CD1c-positive myeloid dendritic cell (primary cell): ENCODE results near the gene NLGN4Y.

Experiments used
- DNase-seq: peaks from one replicate; pipeline ENCODE4 v3.0.0-alpha.2; 2016; ENCODE audit errors: extremely low spot score

The NLGN4Y gene

DNA sequence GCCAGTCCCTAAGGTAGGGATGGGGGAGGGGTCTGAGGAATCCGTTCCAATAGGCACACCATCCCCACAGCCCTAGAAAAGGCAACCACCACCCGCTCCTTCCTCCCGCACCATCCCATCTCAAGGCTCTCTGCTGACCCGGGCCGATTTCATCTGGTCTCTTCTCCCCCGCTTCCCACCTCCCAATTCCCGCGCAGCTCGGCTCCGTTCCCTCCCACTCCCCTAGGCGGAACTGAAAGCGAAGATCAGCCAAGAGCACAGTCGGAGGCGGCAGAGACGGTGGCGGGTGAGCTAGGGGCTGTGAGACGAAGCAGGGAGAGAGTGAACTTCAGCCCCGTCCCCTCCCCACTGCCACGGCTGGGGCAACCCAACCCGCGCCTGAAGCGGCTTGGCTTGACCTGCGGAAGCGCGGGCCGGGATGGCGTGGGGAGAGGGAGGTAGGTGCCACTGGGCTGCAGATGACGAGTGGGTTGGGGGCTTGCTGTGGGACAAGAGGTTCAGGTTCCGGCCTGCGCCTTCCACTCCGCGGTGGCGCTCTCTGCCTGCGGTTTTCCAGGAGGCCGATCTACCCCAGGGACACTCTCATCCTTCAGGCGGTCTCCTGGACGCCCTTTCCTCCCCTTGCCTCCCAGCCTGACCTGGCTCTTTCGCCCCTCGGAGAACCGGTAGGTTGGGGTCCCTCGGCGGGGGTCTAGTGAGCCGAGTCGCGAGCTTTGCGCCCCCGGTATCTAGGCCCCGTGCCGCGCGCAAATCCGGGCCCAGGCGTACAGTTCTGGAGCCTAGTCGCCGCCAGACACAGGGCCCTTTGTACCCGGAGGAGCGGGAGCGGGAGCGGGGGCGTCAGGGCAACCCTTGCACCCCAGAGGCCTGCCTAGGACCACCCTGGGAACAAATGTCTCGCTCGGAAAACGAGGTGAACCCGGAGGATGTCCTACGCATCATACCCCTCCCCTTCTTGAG is at the start of gene NLGN4Y:
Gene NLGN4Y (plus strand): TSS at position 258 of the 960 bp plus-strand sequence. CDS start 97,591 bp downstream, outside the sequence.
- peak; percentile 14 for DNase-seq

DNA sequence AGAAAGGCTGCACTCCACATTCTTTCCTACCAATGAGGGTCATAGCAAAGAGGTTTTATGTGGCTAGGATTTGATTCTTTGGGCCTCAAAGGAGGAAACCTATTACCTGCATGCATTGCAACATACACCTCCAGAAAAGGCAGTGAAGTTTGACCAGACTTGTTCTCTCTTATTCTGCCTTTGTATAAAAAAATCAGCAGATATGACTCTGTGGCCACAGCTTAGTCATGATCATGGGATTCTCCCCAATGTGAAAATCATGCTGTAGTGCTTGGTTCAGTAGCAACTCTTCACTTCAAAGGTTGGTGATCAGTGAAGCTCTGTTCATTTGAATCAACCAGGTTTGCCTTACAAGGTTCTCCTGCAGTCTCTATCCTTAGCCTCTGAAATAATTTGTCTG is 38.4 kb upstream of the NLGN4Y start:
- DNase-seq = no peak

DNA sequence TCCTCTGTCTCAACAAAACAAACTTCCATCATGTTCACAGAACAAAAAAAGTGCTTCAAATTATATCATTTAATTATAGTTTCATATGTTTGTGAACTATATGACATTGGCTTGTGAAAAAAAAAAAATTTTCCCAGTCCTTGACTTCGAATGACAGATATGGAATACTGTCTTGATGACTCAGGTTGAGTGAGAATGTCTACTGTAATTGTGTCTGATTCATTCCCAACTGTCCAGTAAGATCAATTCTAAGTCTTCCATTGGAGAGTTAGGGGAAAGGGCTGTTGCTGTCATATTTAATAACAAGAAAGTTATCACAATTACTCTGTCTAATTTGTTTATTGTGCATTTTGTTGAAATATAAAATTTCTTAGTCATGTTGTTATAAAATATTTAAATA is 34.1 kb upstream of the NLGN4Y start:
- DNase-seq = no peak

DNA sequence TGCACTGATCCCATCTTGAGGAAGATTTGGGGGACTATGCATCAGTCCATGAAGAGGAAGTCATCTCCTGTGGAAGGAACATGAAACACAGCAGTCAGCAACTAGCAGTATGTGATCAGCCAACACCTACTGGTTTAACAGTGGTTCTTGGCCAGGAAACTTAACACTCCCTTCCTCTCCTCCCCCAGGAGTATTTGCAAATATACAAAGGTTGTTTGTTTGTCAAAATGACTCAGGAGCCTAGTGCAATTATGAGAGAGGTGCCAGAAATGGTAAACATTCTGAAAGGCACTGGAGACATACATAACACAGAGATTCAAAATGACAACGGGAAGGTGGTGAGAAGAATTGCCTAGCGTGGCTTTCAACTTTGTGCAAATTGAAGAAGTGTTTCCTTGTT is 26.3 kb upstream of the NLGN4Y start:
- DNase-seq = no peak

DNA sequence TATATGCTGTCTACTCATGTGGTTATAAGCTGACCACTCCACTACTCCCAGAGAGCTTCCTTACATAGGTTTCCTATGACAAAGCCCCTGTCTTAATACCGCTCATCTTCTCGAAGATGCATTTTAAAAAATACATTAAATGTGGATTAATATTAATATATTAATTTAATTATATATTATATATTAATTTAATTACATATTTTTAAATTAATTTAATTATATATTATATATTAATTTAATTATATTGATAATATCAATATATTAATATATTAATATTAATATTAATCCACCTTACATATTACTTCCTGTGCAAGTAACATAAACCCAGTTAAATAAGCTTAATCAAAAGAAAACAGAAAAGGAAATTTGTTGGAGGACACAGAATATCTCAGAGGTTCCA is 19.7 kb upstream of the NLGN4Y start:
- no peak for DNase-seq

DNA sequence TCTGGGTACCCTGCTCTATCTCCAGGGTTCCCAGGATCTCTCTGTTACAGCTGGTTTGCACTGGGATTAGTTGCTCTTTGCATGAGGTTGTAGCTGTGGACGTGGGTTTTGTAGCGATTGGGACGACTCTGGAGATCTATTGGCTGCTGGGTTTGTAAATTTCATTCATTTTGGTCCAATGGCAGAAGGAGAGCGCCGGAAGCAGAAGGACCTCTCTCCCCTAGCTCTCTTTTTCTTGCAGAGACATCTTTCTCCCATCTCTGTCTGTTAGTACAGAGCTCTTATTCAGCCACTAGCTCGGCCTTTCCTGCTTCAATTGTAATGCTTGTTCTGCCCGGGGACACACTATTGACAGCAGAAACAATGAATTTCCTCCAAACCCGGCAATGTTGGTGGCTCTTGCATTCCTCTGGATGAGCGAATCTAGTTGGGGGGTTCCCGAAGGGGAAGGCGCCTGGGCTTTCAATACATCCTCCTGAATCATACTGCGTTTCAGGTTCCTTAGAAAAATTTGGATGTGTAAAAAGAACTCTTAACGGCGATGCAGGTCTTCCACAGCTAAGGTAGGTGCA is 1.9 kb upstream of the NLGN4Y start:
- no peak for DNase-seq

DNA sequence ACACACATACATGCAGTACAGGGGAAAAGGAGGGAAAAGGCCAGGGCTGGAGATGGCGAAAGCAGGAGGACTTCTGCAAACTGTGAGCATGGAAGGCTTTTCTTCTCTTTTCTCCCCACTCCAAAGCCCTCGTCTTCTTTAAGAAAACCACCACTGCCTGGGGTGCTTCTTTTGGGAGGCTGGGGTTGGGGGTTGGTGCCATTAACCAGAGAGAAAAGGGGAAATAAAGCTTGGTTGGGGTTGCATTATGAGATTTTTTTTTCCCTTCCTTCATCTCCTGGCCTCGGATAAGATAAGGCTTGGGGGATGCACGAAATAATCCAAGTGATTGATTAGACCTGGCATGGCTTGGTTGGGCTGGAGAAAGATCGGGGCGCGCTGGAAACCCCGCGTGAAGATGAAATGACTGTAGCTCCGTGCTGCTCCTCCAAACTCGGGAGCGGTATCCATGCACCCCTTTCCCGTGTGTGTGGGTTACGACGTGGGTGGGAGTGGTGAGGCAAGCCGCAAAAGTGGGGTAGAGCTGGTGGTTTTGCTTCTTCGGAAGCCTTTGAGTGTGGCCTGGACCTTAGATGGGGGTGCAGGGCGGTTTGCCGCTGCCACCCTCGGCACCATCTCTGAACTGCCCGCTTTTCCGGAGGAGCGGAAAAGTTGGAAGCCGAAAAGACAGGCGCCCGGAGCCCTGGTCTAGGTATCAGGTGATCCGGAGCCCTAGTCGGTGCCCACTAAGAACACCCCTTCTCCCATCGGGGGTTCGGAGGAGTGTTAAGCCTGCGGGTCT is 648 bp upstream of the NLGN4Y start:
- no peak for DNase-seq

DNA sequence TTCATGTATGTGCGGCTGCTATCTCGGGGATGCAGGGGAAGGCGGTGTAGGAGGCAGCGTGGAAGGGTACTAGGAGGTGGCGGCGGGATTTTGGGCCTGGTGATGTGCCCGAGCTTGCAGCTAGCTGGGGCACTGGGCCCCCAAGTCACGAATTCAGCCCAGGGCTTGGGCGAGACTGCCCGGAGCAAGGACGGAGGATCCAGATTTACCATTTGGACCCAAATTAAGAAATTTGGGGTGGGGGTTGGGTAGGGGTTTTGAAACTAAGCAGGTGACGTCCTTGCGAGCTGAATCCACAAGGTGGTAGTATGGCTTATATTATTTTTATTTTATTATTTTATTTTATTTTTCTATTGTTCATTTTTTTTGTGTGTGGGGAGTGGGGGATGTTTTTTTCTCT is 986 bp downstream of the NLGN4Y start:
- DNase-seq = no peak

DNA sequence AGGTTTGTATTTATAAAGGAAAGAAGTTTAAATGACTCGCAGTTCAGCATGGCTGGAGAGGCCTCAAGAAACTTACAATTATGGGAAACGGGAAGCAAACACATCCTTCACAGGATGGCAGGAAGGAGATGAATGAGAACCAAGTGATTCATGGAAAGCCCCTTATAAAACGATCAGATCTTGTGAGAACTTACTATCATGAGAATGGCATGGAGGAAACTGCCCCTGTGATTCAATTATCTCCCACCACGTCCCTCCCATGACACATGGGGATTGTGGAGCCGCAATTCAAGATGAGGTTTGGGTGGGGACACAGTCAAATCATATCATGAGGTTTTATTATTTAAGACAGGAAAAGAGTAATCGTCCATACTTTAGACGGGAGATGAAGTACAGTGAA is 4.0 kb downstream of the NLGN4Y start:
- DNase-seq = no peak

DNA sequence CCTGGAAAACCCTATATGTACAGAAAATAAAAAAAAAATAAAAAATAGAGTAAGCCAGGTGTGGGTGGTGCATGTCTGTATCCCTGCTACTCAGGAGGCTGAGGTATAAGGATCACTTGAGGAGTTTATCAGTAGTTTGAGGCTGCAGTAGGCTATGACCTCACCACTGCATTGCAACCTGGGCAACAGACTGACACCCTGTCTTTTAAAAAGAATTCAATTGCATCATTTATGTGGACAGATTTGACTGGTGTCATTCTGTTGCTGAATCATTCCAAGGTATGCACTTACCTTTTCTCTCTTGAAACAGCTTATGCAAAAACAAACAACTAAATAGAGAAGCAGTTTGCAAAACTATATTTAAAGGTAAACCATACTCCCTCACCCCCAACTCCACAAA is 12.4 kb downstream of the NLGN4Y start:
- DNase-seq = no peak

DNA sequence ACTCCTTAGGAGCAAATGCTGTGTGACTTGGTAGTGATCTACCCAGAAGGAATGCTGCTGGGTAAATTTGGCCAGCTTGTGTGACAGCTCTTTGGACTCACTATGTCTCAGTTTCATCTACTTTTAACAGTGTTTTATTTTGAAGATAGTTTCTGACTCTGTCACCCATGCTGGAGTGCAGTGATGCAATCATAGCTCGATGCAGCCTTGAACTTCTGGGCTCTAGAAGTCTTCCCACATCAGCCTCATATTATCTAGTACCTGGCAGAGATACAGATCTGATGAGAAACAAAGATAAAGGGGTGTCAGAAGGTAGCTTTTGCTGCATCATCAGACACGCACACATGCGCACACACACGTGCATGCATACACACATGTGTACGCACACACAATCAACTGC is 19.2 kb downstream of the NLGN4Y start:
- no peak for DNase-seq

DNA sequence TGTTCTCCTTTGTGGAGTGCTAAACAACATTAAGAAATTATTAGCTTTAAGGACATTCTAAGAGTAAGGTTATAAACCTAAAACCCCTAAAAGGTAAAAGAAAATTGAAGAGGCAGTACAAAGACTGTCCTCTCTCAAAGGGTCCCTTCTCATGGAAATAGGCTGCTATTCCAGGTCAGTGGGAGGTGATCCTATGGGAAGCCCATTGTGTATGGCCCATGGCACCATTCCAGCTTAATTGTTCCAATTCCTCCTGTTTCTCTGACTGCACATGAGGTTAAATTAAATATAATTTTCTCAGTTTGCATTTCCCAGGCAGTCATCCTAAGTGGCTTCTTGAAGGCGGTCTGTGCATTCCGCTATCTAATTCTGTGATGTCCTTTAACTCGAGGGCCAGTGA is 57.0 kb downstream of the NLGN4Y start:
- DNase-seq = no peak

DNA sequence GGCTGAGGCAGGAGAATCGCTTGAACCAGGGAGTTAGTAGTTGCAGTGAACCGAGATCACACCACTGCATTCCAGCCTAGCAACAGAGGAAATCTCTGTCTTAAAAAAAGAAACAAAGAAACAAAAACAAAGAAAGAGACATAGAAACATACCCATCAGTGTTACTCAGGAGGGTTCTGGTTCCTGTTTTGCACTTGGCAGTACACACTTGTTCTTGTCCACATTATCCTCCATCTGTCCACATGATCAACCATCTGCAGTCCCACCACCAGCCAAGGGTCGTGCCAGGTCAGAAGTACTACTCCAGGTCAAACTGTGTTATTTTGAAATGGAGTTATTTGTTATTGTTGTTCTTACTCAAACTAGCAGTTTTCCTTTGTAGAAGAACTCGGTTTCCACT is 62.4 kb downstream of the NLGN4Y start:
- no peak for DNase-seq

DNA sequence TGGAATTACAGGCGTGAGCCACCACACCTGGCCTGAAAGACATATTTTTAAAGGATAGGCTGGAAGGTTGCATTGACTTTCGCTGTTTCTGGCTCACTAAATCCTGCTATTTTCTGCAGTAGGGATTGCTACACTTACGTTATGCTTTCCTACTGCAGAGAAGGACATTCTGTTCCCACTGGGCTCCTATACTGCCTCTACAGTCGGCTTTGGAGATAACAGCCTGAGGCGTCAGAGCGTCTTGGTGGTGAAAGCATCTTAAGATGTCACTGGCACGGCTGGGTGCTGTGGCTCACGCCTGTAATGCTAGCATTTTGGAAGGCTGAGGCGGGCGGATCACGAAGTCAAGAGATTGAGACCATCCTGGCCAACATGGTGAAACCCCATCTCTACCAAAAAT is 77.0 kb downstream of the NLGN4Y start:
- no peak for DNase-seq

DNA sequence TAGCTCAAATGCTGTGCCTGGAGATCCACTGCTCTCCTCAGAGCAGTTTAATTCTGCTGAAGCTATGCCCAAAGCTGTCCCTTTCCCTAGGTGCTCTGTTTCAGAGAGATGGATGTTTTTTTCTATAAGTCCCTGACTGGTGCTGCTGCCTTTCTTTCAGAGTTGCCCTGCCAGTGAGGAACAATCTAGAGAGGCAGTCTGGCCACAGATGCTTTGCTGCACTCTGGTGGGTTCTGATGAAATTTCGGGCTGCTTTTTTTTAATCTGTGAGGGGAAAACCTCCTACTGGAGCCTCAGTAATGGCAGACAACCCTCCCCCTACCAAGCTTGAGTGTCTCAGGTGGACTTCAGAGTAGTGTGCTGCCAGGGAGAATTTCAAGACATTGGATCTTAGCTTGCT is 93.3 kb downstream of the NLGN4Y start:
- no peak for DNase-seq

DNA sequence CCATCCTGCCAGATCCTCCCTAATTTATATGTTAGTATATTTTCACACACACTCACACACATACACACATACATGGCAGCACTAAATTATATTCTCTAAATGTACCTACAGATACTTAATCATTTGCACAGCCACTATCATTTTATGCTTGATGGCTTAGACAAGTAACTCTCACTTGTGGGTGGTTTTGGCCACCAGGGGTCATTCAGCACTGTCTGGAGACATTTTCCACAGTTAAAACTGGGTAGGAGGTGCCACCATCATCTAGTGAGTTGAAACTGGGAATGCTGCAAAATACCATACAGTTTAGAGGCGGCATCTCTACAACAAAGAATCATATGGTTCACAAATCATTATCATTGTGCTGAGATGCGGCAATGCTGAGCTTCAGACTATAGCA is 94.2 kb downstream of the NLGN4Y start:
- DNase-seq = no peak

DNA sequence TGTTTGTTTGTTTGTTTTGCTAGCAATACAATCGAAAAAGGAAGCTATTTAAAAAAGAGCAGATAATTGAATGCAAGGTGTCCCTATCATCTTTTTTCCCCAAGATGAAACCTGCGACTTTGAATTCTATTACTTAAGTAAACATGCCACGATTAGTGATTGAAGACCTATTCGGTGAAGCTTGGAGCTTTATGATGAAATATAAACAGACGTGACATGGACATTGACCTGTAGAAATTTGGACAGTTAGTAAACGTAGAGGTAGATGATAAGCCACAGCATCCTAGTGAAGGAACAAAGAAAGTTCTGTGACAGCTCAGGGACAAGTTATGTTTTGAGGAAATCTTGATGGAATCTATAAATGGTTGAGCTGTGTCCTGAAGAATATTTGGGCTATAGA is 103.9 kb downstream of the NLGN4Y start:
- no peak for DNase-seq

DNA sequence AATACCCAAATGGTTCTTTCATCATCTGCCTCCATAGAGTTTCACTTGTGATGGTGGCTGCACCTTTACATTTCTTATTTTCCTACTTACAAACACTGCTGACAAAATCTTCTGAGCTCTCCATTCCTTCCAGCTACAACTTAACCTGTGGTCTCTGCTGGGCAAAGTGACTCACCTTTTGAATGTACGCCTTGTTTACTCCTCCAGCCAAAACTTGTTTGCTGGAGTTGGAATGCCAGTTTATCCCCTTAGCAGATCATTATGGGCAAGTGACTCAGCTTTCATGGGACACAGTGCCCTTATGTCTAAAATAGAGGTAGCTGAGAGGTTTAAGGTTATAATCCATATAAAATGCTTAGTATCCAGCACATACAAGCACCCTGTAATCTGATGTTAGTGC is 107.3 kb downstream of the NLGN4Y start:
- no peak for DNase-seq

DNA sequence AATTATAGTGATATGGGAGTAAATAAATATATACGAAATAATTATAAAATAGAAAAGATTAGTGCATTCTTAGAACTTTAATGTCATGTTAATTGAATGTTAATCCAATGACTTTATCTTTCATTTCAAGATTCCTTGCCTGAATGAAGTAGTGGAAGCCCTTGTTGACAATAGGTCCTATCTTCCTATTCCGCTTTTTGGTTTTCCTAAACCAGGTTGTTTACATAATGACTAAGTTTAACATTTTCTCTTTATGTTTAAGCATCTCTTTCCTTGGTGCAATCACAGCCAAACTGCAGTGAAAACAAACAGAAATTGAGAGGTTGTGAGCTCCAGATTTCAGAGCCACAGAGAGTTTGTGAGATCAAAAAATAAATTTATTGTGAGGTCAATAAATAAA is 109.4 kb downstream of the NLGN4Y start:
- DNase-seq = no peak

DNA sequence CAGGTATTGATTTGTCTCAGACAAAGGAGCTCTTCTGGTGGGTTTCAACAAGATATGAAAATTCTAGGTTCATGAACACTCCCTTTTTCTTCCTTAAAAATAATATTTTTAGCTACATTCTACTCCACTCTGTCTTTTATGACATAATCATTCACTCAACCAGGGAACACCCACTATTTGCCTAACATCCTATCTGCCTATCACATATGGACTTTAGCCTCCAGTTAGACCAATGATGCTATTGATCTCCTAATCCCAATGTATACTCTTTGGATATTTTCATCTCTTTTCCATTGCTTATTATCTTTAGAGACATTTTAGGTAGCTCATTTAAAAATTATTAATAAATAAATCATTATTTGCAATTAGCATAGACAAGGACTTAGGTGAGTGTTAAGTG is 110.6 kb downstream of the NLGN4Y start:
- DNase-seq = no peak

DNA sequence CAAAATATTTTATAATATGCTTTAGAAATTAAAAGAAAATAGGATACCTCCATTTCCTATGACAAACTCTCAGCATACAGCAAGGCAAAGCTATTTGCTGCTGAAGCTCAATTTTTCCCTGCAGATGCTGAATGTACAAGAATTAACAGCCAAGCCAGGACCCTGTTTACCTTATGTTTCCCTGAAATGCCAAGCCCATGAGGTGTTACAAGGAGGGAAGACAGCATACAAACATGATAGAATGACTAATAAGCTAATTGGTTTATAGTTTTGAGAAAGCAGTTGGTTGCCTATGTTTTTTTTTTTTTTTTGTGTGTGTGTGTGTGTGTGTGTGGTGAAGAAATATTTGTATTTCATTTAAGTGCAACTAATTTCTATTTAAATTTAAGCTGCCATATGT is 113.2 kb downstream of the NLGN4Y start:
- no peak for DNase-seq

DNA sequence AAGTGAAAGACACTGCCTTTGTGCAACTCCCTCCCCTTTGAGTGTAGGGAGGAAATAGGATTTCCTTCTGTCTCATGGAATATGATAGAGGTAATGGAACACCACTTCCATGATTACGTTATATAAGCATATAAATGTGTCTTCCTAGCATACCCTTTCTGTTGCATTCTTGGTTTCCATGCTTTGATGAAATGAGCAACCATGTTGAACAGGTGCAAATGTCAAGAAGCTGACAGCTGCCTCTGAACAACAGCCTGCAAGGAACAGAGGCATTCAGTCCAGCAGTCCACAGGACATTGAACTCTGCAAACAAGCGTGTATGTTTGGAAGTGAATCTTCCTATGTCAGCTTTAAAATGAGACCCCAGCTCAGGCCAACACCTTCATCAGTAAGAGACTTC is 117.5 kb downstream of the NLGN4Y start:
- no peak for DNase-seq
